OCI-LY3 (cell line): ENCODE measurements around the gene FDPS.

Experiments
- EZH2phosphoT487 ChIP-seq: fragments of 200-600 bp; shearing (Covaris generic); IDR thresholded peaks from 2 replicates; pipeline ENCODE4 v1.6.1; 2018; ENCODE audit warnings: antibody characterized with exemption, mixed run types, low read depth
- TF ChIP-seq, protein P1 (sequence below): fragments of 200-600, 300-600 bp; sonication (generic); IDR thresholded peaks from 2 replicates; pipeline ENCODE4 v1.5.1; 2014; ENCODE audit warnings: antibody characterized with exemption, low read length, low read depth

GRCh38 chr1:155300553-155301329 is 7.9 kb upstream of the FDPS start:
- TF ChIP-seq, protein P1, sequence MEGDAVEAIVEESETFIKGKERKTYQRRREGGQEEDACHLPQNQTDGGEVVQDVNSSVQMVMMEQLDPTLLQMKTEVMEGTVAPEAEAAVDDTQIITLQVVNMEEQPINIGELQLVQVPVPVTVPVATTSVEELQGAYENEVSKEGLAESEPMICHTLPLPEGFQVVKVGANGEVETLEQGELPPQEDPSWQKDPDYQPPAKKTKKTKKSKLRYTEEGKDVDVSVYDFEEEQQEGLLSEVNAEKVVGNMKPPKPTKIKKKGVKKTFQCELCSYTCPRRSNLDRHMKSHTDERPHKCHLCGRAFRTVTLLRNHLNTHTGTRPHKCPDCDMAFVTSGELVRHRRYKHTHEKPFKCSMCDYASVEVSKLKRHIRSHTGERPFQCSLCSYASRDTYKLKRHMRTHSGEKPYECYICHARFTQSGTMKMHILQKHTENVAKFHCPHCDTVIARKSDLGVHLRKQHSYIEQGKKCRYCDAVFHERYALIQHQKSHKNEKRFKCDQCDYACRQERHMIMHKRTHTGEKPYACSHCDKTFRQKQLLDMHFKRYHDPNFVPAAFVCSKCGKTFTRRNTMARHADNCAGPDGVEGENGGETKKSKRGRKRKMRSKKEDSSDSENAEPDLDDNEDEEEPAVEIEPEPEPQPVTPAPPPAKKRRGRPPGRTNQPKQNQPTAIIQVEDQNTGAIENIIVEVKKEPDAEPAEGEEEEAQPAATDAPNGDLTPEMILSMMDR, result no peak
- no peak for TF ChIP-seq EZH2phosphoT487
